NCI-H2171 treated with DMSO at 0.1 percent for 48 hours (cell line): ENCODE data around the gene GCN1.
A peak's percentile ranks its signal among the peaks of the same experiment; 100 is the strongest.

Experiments used
- DNase-seq: peaks from one replicate; lab custom pipeline; 2025; lab: John Stamatoyannopoulos, UW

Gene GCN1

DNA sequence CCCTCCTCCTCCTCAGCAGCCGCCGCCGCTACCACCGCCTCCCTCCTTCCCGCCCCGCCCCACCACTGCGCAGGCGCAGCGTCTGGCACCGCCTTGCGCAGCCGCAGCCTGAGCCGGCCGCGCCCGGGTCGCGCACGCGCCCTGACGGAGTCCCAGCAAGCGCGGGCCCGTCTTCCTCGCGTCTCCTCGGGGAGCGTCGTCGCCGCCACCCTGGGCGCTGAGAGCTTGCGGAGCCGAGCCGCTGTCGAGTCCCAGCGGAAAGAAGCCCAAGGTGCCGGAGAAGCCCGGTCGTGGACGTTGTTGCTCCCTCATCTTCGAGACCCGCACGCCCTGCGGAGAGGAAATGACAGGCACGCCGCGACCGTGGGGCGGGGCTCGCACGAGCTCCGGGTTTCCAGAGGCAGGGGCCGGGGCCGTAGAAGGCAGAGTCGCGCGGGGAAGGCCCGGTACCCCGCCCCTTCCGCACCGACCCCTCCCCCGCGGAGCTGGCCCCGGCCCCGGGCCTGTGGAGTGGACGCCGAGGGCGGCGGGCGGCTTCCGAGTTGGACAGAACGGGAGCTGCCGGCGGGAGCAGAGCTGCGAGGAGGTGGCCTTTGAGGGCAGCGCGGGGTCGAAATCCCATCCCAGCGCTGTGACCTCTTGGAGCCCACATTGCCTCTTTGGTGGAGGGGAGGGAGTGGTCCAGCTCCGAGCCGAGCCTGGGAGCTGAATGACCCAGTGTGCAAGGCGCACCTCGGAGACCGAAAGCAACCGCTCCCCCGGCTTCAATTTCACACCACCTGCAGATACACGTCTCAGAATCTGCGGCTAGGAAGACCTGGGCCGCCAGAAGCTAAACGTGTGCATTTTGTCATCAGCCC, 77.5 kb downstream of the GCN1 start:
- peak; percentile 87 for DNase-seq

DNA sequence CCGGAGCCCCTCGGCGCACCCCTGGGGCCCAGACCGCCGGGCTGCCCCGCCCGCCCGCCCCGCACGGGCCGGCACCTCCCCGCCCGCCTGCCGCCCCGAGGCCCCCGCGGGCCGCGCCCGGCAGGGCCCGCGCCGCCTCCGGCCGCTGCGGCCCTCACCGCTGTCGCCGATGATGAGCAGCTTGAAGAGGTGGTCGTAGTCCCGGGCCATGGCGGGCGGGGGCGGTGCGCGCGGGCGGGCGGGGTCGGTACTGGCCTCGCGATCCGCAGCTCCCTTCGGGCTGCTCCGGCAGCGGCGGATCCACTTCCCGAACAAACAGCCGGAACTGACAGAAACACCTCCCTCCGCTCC, 78.1 kb downstream of the GCN1 start, which contains the start of gene RAB35:
TSS of gene RAB35 (minus strand) at position 313 of the 351 bp plus-strand sequence. CDS start at position 210, 103 bp downstream.
- DNase-seq = no peak

DNA sequence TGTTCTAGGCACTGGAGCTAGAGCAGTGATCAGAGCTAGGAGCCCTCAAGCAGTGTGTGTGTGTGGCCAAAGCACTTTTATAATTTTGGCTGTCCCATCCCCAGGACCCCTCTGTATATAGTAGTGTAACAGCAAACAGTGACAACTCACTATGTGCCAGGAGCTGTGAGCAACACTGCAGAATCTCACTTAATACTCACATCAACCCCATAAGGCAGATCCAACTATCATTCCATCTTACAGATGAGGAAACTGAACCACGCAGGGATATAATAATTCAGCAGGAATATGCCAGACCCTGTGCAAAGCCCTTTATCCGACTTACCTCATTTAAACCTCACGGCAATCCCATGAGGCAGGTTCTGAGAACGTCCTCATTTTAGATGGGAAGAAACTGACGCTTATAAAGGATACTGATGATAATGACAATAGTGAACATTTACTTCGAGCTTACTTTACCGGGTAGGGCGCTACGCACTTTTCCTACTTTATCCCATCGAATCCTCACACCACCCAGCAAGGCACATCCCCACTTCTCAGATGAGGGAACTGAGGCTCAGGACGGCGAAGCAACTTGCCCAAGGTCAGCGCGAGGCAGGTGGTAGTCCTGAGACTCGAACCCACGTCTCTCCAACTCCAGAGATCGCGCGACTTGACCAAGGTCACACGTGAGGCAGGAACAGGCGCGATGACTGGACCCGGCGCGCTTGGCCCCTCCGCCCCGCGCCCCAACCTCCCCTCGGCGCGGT, 78.6 kb downstream of the GCN1 start:
- peak; percentile 23 for DNase-seq

DNA sequence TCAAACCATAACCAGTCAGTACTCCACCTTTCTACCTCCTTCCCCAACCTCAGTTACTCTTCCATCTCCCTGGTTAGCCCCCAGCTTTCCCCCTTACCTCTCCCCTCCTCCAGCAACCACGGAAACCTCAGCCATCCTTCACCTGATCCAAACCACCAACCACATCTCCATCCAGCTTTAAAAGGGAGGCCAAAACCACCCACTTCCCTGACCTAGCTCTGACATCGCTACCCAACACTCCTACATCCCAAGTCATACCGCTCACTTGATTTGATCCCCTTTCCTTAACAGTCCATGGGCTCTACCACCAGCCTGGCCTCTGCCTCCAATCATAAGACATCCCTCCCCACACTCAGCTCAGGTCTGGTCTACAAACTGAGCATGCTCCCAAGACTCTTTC, 79.4 kb downstream of the GCN1 start:
- no peak for DNase-seq

DNA sequence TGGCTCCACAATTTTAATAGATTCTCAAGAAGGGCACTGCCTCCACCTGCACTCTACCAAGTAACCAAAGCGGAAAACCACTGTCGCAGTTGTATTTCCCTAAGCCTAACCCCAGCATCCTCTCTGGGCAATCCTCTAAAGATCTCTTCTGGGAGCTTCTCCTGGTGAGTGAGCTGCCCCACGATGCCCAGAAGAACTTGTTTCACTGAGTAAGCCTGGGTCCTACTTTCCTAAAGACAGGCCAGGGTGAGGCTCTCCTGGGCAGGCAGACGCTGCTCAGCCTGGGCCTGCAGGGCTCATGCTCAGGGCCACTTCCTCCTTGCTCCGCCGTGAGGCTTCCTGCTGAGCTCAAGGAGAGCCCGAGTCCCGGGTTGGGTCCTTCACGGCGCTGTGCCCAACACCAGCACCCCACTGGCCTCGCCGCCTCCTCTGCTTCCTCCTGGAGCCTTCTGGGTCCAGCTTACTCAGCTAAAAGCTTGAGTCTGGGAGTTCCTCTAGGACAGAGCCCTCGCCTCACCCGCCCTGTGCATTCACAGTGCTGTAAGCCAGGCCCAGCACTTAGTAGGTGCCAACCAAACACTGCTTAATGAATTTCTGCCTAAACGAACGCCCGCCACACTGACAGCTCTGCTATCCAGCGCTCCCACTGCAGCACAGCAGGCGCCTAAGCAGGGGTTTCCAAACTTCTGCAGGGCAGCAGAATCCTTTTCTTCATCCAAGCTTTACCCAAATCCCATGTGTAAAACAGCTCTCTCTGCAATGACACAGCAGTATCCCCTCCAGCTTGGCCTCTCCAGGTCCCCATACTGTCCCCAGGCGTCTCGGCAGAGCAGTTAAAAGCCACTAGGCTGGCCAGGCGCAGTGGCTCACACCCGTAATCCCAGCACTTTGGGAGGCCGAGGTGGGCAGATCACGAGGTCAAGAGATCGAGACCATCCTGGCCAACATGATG, 83.7 kb downstream of the GCN1 start:
- DNase-seq = no peak

DNA sequence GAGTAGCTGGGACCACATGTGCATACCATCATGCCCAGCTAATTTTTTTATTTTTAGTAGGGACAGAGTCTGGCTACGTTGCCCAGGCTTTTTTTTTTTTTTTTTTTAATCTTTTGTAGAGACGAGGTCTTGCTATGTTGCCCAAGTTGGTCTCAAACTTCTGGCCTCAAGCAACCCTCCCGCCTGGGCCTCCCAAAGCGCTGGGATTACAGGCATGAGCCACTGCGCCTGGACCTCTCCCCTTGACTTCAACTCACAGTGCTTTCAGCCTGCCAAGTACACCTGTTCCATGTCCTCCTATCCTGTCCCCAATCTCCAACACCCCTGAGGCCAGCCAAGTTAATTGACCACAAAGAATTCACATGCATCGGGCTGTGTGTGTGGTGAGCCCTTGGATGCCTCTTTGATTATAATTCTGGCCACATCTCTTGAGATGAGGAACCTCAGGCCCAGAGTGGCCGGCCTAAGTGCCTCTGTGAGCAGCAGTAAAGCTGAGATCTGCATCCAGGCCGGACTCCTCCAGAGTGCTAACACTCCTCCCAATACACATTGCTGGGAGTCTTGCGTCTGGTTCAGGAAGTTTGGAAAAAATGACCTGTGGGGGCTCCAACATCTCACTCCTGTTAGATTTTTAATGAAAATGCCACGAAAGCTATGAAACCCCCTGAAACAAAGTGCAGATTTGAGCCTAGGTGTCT, 84.8 kb downstream of the GCN1 start:
- DNase-seq = no peak

DNA sequence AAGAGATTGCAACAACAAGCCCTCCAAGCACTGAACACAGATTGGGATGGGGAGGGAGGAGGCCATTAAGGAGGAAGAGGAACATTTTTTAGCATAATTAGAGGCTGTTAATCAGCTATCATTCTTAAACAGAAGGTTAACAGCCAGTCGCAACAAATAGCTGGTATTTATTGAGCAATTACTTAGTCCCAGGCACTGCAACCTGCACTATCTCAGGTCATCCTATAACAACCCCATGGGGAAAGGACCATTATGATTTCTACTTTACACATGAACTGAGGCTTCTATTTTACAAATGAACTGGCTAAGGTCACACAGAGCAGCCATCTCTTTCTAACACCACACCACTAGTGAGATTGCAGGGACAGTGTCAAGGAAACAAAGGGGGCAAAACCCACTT, 88.4 kb downstream of the GCN1 start:
- no peak for DNase-seq

DNA sequence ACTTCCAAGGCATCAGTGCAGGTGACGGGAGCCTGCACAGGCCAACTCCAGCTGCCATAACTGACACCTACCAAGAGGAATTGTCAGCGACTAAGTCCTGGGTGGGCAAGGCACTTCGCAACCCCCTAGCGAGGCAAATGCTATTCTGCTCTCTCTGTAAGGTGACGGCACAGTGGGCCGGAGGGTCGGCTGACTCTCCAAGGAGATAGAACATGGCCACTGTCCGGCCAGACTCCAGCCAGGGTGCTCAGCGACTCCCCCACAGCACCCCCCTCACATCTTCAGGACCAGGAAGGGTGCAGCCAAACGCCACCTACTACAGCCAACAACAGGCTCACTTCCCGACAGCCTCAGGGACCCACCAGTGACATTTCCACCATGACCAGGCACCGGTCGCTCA, 91.1 kb downstream of the GCN1 start:
- no peak for DNase-seq

DNA sequence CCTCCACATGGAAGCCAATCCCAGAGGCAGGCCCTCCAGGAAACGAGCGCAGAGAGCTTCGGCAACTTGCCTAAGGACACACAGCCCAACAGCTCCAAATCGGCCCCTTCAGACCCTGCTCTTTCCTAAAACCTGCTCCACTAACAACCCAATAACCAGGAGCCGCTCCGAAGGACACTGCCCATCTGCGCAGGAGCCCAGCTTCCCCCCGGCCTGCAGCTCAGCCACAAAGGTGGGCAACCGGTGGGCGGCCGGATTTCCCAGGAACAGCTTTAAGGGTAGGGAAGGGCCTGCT, 91.5 kb downstream of the GCN1 start:
- no peak for DNase-seq

DNA sequence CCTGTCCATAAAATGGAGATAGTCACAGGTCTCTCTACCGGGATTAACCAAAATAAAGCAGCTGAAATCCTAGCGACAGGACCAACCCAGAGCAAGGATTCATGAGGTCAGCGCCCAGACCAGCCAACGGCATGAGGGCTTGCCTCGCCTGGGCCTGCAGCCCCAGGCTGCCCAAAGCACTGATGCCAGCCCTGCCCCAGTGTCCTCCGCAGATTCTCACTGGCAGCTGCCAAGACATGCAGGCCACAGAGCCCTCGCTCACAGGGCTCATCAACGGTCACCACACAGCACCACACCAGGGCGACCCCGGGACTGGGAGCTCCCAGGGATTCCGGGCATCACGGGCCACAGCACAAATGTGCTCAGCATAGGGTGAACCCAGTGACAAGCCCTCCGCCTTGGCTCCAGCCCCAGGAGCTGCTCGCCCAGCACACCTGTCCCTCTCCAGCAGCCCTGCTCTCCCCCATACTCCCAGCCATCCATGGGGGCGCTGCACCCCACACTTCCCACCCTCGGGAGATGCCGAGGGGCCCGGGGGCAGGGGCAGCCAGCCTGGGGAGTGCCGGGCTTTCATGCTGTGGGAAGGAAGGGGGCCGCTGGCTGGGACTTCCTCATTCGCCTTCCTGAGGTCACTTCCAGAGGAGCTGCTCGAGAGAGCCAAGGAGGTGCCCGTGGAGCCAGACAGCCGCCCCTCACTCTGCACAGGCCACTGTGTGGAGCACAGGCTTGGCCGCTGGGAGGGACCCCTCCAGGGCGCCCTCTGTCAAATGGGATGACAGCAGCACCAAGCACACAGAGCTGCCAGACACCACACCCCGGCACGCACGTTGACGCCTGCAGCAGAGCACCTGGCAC, 92.1 kb downstream of the GCN1 start:
- no peak for DNase-seq

DNA sequence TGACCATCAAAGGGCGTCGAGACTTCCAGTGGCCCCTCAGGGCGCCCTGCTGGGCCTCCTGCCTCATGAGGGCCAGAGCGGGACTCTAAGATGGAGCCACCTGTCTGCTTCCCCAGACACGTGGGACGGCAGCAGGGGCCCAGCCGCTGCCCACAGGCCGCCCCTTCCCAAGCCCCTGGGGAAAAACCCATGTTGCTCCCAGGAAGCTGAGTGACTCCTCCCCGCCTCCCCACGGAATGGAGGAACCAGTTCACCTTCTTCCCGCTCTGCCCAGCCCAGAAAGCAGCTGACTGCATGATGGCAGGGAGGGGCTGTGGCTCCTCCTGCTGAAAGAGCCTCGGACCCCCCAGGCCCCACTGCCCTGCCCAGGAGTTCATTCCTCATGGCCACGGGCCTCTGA, 92.9 kb downstream of the GCN1 start:
- no peak for DNase-seq

DNA sequence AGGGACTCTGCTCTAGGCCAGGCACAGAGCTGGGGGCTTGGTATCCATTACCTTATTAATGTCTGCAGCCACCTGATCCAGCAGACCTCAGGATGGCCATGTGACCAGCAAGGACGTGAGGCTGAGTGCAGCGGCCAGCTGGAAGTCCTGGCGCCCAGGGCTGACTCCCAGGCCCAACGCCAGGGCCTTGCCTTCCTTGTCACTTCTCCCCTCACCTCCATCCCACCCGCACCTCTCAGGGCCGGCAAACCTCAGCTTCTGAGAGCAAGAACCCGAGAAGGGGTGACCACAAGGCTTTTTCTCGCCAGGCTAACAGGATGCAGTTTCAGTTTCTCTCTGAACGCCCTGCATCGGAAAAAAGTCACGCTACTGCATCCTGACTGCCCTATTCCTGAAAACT, 93.3 kb downstream of the GCN1 start:
- no peak for DNase-seq

DNA sequence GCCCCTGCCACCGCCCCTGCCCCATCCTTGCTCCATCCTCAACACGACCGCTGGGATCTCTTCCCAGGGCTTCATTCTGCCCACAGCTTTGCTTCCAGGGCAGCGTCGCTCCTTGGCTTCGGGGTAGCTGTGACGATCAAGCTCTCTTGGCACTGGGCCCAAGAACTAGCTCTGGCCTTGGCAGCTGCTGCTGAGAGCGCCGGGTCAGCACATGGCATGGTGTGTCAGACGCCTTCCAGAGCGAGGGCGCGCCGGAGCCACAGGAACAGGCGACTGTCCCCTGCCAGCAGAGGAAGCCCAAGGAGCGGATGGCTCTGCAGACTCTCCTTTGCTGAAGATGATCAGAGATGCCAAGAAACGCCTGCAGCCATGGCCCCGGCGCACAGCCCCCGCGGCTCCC, 93.9 kb downstream of the GCN1 start:
- DNase-seq = no peak

DNA sequence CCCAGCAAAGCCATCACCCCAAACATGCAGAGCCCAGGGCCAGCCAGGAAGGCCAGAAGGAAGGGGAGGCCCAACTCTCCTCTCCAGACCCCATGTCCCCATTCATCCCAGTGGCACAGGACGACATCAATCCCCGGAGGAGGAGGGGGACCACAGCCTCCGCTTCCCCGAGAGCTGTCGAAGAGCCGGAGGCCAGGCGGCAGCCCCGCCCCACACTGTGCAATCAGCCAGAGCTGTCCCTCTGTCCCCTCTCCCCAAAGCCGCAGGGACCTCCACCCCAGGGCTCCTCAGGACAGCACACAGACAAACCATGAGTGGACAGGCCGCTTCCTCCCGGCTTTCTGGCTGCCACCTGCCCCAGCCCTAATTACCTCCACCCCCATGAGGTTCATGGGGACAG, 94.8 kb downstream of the GCN1 start:
- DNase-seq = no peak

DNA sequence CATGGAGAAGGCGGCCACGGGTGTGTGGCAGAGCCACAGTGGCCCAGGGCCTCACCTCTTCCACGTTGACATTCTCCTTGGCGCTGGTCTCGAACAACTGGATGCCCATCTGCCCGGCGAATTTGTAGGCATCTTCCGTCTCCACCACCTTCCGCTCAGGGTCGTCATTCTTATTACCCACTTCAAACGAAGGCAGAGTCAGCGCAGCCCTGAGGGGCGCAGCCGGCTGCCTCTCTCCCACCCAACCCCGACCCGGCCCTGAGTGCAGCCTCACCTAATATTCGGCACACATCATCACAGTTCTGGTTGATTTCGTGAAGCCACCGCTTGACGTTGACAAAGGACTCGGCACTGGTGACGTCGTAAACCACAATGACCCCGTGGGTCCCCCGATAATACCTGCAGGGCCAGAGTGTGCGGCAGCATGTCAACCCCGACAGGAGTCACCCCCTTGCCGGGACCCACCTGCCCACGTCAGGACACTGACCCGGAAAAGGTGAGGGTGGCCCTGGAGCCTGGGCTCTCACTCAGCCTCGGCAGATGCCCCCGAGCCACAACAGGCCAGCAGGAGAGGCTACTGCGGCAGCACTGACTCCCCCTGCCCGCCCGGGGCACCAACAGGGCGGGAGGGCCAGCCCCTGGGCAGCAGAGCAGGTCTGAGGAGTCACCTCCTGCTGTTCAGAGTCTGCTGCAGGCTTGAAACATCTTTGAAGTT, 95.6 kb downstream of the GCN1 start:
- DNase-seq = no peak

DNA sequence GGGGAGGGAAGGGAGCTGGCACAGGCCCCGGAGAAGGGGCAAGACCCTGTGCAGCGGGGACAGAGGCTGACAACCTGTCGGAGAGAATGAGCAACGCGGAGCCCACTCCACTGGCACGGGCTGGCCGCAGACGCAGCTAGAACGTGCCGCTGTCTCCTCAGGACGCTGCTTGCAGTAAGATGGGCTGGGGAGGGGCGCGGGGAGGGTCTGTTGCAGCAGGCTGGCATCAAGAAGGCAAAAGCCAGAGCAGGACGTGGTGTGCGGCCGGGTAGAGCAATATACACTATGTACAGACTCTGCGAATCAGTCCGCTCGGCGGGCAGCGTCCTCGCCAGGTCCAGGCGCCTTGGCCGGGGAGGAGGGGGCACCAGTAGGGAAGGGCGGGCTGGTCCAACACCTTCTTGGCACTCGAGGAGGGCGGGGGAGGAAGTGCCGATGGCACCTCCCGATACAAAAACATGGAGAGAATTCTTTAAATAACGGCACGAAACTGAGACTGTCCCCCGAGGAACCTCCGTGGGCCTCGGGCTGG, 97.8 kb downstream of the GCN1 start:
- DNase-seq = no peak

DNA sequence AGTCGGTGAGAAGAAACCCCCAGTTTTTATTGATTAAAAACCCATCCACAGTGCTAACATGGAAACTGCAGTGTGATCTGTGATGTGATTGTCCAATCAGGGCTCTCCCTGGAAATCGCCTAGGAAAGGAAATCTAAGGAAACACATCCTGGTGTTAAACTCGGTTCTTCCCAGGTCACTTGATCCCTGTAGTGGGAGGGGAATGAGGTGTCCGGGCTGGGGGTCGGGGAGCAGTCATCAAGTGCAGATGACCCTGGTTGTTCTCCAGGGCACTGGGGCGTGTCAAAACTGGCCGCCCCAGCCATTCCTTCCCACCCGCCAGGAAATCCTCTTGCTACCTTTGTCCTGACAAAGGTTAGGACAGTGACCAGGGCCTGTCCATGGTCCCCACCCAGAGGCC, 98.8 kb downstream of the GCN1 start:
- DNase-seq = no peak

DNA sequence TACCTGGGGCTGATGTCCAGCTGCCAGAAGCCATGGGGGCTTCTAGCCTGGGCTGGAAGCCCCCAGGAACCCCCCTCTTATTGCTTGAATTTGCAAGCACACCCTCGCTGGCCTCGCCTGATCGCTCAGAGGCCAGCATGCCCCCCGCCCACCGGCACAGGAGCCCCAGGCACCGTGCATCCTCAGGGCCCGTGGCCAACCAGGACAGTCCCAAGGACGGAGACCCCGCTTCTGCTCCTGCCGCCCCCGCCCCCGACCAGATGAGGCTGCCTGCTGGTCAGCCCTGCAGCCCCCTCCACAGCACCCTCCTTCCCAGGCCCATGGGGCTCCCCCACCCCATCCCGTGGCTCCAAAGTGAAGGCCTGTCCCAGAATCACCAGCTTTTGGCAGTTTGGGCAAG, 99.2 kb downstream of the GCN1 start:
- DNase-seq = no peak

DNA sequence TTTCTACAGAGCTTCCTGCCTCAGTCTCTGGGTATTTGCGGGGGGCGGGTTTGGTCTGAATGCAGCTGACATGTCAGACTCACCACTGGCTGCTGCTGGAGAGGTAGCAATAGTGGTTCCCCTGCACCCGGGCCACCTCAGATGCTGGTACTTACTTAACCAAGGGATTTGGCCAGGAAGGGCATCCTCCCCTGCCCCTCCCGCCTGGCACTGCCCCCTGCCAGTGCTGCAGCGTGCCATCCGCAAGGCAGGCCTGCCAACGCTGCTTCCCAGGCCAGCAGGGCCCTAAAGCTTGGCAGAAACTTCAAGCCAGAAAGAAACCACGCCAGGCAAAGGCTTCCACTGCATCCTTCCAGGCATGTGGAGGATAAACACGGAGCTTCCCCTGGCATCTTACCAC, 100.0 kb downstream of the GCN1 start:
- DNase-seq = no peak
